Esophagus muscularis mucosa (tissue), 4 donors: ENCODE data around the gene KCNAB1.

Experiments used
- EP300 ChIP-seq: sonication (generic); formaldehyde crosslinking; IDR thresholded peaks from one replicate; pipeline ENCODE4 v1.6.1; 2017; ENCODE audit warnings: antibody characterized with exemption
- POLR2A ChIP-seq: fragments of 450-650 bp; IDR thresholded peaks from one replicate; pipeline ENCODE4 v1.6.1; 2017; ENCODE audit warnings: antibody characterized with exemption, moderate library complexity, mild to moderate bottlenecking, low read depth
- POLR2AphosphoS5 ChIP-seq, 2 donors: sonication (generic); formaldehyde crosslinking; IDR thresholded peaks; one replicate each; pipeline ENCODE4 v1.6.1; 2017; ENCODE audit warnings: antibody characterized with exemption in 2 of 2
- TF ChIP-seq, protein P1 (sequence below), 3 experiments: fragments of 200-600 bp in 2 of 3; fragments of 450-650 bp in 1 of 3; sonication (generic) in 2 of 3; IDR thresholded peaks; one replicate each; pipeline ENCODE4 v1.5.1; 2017 to 2019; ENCODE audit warnings: antibody characterized with exemption in 3 of 3, mild to moderate bottlenecking in 2 of 3, moderate library complexity in 1 of 3

DNA sequence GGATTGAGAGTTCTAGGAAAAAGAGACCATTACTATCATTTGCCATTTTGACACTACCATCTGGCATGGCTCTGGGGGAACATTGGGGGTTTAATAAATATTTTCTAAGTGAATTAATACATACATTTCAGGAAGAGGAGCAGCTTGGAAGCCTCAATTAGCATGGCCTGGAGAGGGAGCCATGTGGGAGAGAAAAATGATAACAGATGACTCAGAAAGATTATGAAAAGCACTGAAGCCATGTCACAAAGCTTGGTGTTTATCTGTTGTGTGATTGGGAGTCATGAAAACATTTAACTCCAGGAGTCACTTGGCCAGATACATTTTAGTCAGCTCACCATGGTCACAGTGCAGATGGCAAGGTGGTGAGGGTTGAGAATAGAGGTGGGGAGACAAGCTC, 313.5 kb downstream of the KCNAB1 start:
- TF ChIP-seq, protein P1, sequence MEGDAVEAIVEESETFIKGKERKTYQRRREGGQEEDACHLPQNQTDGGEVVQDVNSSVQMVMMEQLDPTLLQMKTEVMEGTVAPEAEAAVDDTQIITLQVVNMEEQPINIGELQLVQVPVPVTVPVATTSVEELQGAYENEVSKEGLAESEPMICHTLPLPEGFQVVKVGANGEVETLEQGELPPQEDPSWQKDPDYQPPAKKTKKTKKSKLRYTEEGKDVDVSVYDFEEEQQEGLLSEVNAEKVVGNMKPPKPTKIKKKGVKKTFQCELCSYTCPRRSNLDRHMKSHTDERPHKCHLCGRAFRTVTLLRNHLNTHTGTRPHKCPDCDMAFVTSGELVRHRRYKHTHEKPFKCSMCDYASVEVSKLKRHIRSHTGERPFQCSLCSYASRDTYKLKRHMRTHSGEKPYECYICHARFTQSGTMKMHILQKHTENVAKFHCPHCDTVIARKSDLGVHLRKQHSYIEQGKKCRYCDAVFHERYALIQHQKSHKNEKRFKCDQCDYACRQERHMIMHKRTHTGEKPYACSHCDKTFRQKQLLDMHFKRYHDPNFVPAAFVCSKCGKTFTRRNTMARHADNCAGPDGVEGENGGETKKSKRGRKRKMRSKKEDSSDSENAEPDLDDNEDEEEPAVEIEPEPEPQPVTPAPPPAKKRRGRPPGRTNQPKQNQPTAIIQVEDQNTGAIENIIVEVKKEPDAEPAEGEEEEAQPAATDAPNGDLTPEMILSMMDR (IDR thresholded peaks at IDR 0.05): no peak
- TF ChIP-seq POLR2AphosphoS5 (IDR thresholded peaks at IDR 0.05): no peak
- no peak for TF ChIP-seq POLR2A
- TF ChIP-seq EP300: no peak
